Muscle layer of colon (tissue), 2 donors: Measurements from ENCODE around the gene PPA1.
"Not testable (repeated sequence)": the region's sequence is repeated elsewhere in the genome, so short reads cannot be mapped to it uniquely, and the experiment has no call there.

Experiments
- H3K27ac ChIP-seq: one replicate; pipeline ENCODE4 v1.7.0; 2013; ENCODE audit warnings: low read depth, mild to moderate bottlenecking, low read length, moderate library complexity
- H3K27me3 ChIP-seq, 2 donors: one replicate each; pipeline ENCODE4 v1.7.0; 2013; ENCODE audit warnings: low read length in 2 of 2, mild to moderate bottlenecking in 2 of 2; ENCODE audit not compliant: insufficient read depth in 2 of 2, control insufficient read depth in 1 of 2
- H3K36me3 ChIP-seq: one replicate; pipeline ENCODE4 v1.7.0; 2013; ENCODE audit warnings: mild to moderate bottlenecking, low read length; ENCODE audit not compliant: insufficient read depth
- H3K4me1 ChIP-seq: one replicate; pipeline ENCODE4 v1.7.0; 2013; ENCODE audit warnings: mild to moderate bottlenecking, low read length; ENCODE audit not compliant: insufficient read depth
- H3K4me3 ChIP-seq, 2 donors: one replicate each; pipeline ENCODE4 v1.7.0; 2013; ENCODE audit warnings: low read length in 2 of 2, low read depth in 1 of 2, mild to moderate bottlenecking in 1 of 2, moderate library complexity in 1 of 2
- H3K9ac ChIP-seq: one replicate; pipeline ENCODE4 v1.7.0; 2013; ENCODE audit warnings: low read length
- H3K9me3 ChIP-seq: one replicate; pipeline ENCODE4 v1.7.0; 2013; ENCODE audit warnings: mild to moderate bottlenecking, low read length
- donor health status: abdominal sarcoma.
- donor health status: Adenocarcinoma of cecum.

Gene PPA1

GRCh38 chr10:70253878-70254765 lies 20.9 kb upstream of the PPA1 start:
- no peaks in the 10 kb centered on the region for H3K36me3 ChIP-seq
- H3K27me3 ChIP-seq, result peaks cover 14 to 29% of the 10 kb centered on the region in 2 donors
- H3K27ac ChIP-seq, result no peak overlapping the region
- H3K9me3 ChIP-seq, result no peaks in the 10 kb centered on the region
- no peaks in the 10 kb centered on the region for H3K4me1 ChIP-seq
- no peak overlapping the region for H3K9ac ChIP-seq
- H3K4me3 ChIP-seq, result no peak overlapping the region

- Histone ChIP-seq H3K4me1 (no peaks in the 10 kb centered on the region), H3K27me3 (peaks cover 14 to 27% of the 10 kb centered on the region in 2 donors), H3K27ac (no peak overlapping the region), H3K4me3 (no peak overlapping the region), H3K9ac (no peak overlapping the region), H3K36me3 (no peaks in the 10 kb centered on the region), H3K9me3 (no peaks in the 10 kb centered on the region)
Measured at GRCh38 chr10:70250961-70251680, 17.9 kb upstream of the PPA1 start.

- H3K9ac ChIP-seq, result no peak overlapping the region
- H3K27ac ChIP-seq, result no peak overlapping the region
Measured at GRCh38 chr10:70247360-70247759, 14.1 kb upstream of the PPA1 start.

GRCh38 chr10:70241081-70241480 lies 7.9 kb upstream of the PPA1 start:
- H3K9ac ChIP-seq, result no peak overlapping the region
- H3K36me3 ChIP-seq, result no peaks in the 10 kb centered on the region
- H3K27ac ChIP-seq, result no peak overlapping the region
- no peaks in the 10 kb centered on the region for H3K4me1 ChIP-seq
- H3K9me3 ChIP-seq, result no peaks in the 10 kb centered on the region
- no peaks in the 10 kb centered on the region for H3K27me3 ChIP-seq
- no peak overlapping the region for H3K4me3 ChIP-seq

More at GRCh38 chr10:70247360-70247759, 14.1 kb upstream of the PPA1 start:
- H3K4me3 ChIP-seq, result no peak overlapping the region
- H3K36me3 ChIP-seq, result no peaks in the 10 kb centered on the region
- H3K4me1 ChIP-seq, result no peaks in the 10 kb centered on the region
- no peaks in the 10 kb centered on the region for H3K9me3 ChIP-seq
- peaks cover 0 to 4% of the 10 kb centered on the region in 2 donors for H3K27me3 ChIP-seq

- H3K4me3 ChIP-seq, H3K9ac ChIP-seq, H3K9me3 ChIP-seq, H3K36me3 ChIP-seq, H3K27ac ChIP-seq, H3K27me3 ChIP-seq, H3K4me1 ChIP-seq: not testable (repeated sequence)
Measured at GRCh38 chr10:70239986-70240385, 6.8 kb upstream of the PPA1 start.

GRCh38 chr10:70239077-70239976 lies 6.1 kb upstream of the PPA1 start:
- not testable (repeated sequence) for H3K27me3 ChIP-seq, H3K36me3 ChIP-seq, H3K9me3 ChIP-seq, H3K27ac ChIP-seq, H3K9ac ChIP-seq, H3K4me3 ChIP-seq, H3K4me1 ChIP-seq

GRCh38 chr10:70237958-70238536 lies 4.8 kb upstream of the PPA1 start:
- H3K27ac ChIP-seq, result not testable (repeated sequence)

GRCh38 chr10:70234668-70235447 lies 1.6 kb upstream of the PPA1 start:
- Histone ChIP-seq H3K36me3 (no peaks in the 10 kb centered on the region), H3K4me1 (peaks cover 8% of the 10 kb centered on the region), H3K9ac (no peak overlapping the region), H3K9me3 (no peaks in the 10 kb centered on the region), H3K27ac (no peak overlapping the region), H3K4me3 (no peak overlapping the region), H3K27me3 (no peaks in the 10 kb centered on the region)

More at GRCh38 chr10:70237958-70238536, 4.8 kb upstream of the PPA1 start:
- H3K9ac ChIP-seq, H3K27me3 ChIP-seq, H3K9me3 ChIP-seq, H3K36me3 ChIP-seq, H3K4me1 ChIP-seq, H3K4me3 ChIP-seq: not testable (repeated sequence)

- Histone ChIP-seq H3K27me3 (no peaks in the 10 kb centered on the region), H3K27ac (peak overlapping the region; percentile 86), H3K4me1 (peaks cover 9% of the 10 kb centered on the region), H3K9me3 (no peaks in the 10 kb centered on the region), H3K36me3 (no peaks in the 10 kb centered on the region), H3K9ac (peak overlapping the region; percentile 70), H3K4me3 (peak overlapping the region; percentile 89)
Measured at GRCh38 chr10:70233939-70234300, 691 bp upstream of the PPA1 start.

GRCh38 chr10:70232859-70233108 lies 445 bp downstream of the PPA1 start:
- Histone ChIP-seq H3K4me1 (peaks cover 20% of the 10 kb centered on the region), H3K9ac (peak overlapping the region; percentile 74), H3K9me3 (no peaks in the 10 kb centered on the region), H3K27me3 (no peaks in the 10 kb centered on the region), H3K27ac (peak overlapping the region; percentile 86), H3K4me3 (peak overlapping the region; percentile 89), H3K36me3 (no peaks in the 10 kb centered on the region)
